ENCODE measurements around the gene PLXNA4. TPM values are rescaled to one million over a fixed set of nuclear protein-coding genes. Genes with fewer than 3 reads are reported as not detected.

The PLXNA4 gene
- total RNA-seq, 1 experiment from 2014 or later, result 0.81 TPM

GRCh38 chr7:132423594-132424200 is 152.6 kb downstream of the PLXNA4 start:
- DNase-seq (ENCODE audit: low spot score), result no peak
- ChIA-PET POLR2A (no interaction called here), CTCF (no interaction called here)
- TF ChIP-seq ZNF281 (CRISPR knock-in tag; IDR thresholded peaks at IDR 0.05) (no peak), ZMAT4 (CRISPR knock-in tag; IDR thresholded peaks at IDR 0.05) (no peak), STAT6 (CRISPR knock-in tag; conservative IDR thresholded peaks at IDR 0.05; ENCODE audit: low read depth) (no peak), OVOL2 (CRISPR knock-in tag; IDR thresholded peaks at IDR 0.05; ENCODE audit: borderline replicate concordance) (no peak), ATF6 (CRISPR knock-in tag; IDR thresholded peaks at IDR 0.05) (no peak), KAT7 (CRISPR knock-in tag; IDR thresholded peaks at IDR 0.05; ENCODE audit: borderline replicate concordance) (no peak), CBFB (CRISPR knock-in tag; IDR thresholded peaks at IDR 0.05; ENCODE audit: low read depth) (no peak), ZNF138 (CRISPR knock-in tag; conservative IDR thresholded peaks at IDR 0.05) (no peak), ZBTB21 (CRISPR knock-in tag; IDR thresholded peaks at IDR 0.05; ENCODE audit: borderline replicate concordance) (no peak)
- Mint-ChIP-seq H3K27me3 (ENCODE audit: low read depth) (no peaks in the 10 kb centered on the region), H3K4me1 (peaks cover 19% of the 10 kb centered on the region), H3K36me3 (peaks cover 5% of the 10 kb centered on the region), H3K9me3 (peaks cover 13% of the 10 kb centered on the region), H3K4me3 (no peak overlapping the region), H3K27ac (no peak overlapping the region)
- ATAC-seq, result no peak

GRCh38 chr7:132422502-132423111 is 153.7 kb downstream of the PLXNA4 start:
- Mint-ChIP-seq H3K9me3 (peaks cover 13% of the 10 kb centered on the region), H3K4me1 (peaks cover 19% of the 10 kb centered on the region), H3K27me3 (ENCODE audit: low read depth) (no peaks in the 10 kb centered on the region), H3K27ac (no peak overlapping the region), H3K36me3 (peaks cover 5% of the 10 kb centered on the region), H3K4me3 (no peak overlapping the region)
- no peak for DNase-seq (ENCODE audit: low spot score)
- CTCF ChIA-PET, result no interaction called here
- ATAC-seq, result no peak
- no peak for TF ChIP-seq ZNF512 (CRISPR knock-in tag; IDR thresholded peaks at IDR 0.05; ENCODE audit: borderline replicate concordance)
- no peak for TF ChIP-seq TP53 (CRISPR knock-in tag; IDR thresholded peaks at IDR 0.05)
- no peak for TF ChIP-seq AFF4 (CRISPR knock-in tag; IDR thresholded peaks at IDR 0.05; ENCODE audit: borderline replicate concordance)
- TF ChIP-seq OVOL2 (CRISPR knock-in tag; IDR thresholded peaks at IDR 0.05; ENCODE audit: borderline replicate concordance), result no peak
- TF ChIP-seq SP1 (CRISPR knock-in tag; conservative IDR thresholded peaks at IDR 0.05), result no peak
- no peak for TF ChIP-seq ZNF317 (CRISPR knock-in tag; IDR thresholded peaks at IDR 0.05; ENCODE audit: borderline replicate concordance, low read depth)
- TF ChIP-seq ELF4 (CRISPR knock-in tag; IDR thresholded peaks at IDR 0.05; ENCODE audit: low read depth), result no peak
- TF ChIP-seq JAZF1 (CRISPR knock-in tag; IDR thresholded peaks at IDR 0.05), result no peak
- no peak for TF ChIP-seq ZNF423 (CRISPR knock-in tag; IDR thresholded peaks at IDR 0.05)
- TF ChIP-seq GABPB1 (CRISPR knock-in tag; IDR thresholded peaks at IDR 0.05), result no peak
- POLR2A ChIA-PET, result no interaction called here

Data from WTC11 (cell line).